Activated CD4-positive, CD25-positive, alpha-beta regulatory T cell treated with anti-CD3 and anti-CD28 coated beads, Interleukin-2, amount 50 U/mL, for 16 hours (primary cell): ENCODE results near the gene IL17C.
"Not testable (repeated sequence)": the region's sequence is repeated elsewhere in the genome, so short reads cannot be mapped to it uniquely, and the experiment has no call there.

Source experiments
- DNase-seq: peaks from one replicate; pipeline ENCODE4 v3.0.0-alpha.2; 2020; ENCODE audit warnings: low read depth, low spot score

The IL17C gene

GRCh38 chr16:88638323-88639230 is at the start of gene IL17C:
Gene IL17C, plus strand, starts transcription at chr16:88638572. Its CDS starts 70 bp downstream, at chr16:88638642.
- no peak for DNase-seq

GRCh38 chr16:88588754-88589153 is 49.6 kb upstream of the IL17C start:
- no peak for DNase-seq

GRCh38 chr16:88589441-88589840 is 48.9 kb upstream of the IL17C start:
- DNase-seq = no peak

GRCh38 chr16:88591577-88592021 is 46.8 kb upstream of the IL17C start:
- DNase-seq = peak; percentile 19

GRCh38 chr16:88593061-88593460 is 45.3 kb upstream of the IL17C start:
- DNase-seq = no peak

- no peak for DNase-seq
Observed at GRCh38 chr16:88593489-88593888, 44.9 kb upstream of the IL17C start.

GRCh38 chr16:88593910-88594309 is 44.5 kb upstream of the IL17C start:
- DNase-seq = no peak

- no peak for DNase-seq
Observed at GRCh38 chr16:88595101-88595500, 43.3 kb upstream of the IL17C start.

- DNase-seq = no peak
Observed at GRCh38 chr16:88595921-88596320, 42.5 kb upstream of the IL17C start.

- DNase-seq = no peak
Observed at GRCh38 chr16:88596483-88596882, 41.9 kb upstream of the IL17C start.

GRCh38 chr16:88597856-88598491 is 40.4 kb upstream of the IL17C start:
- DNase-seq = no peak

- no peak for DNase-seq
Observed at GRCh38 chr16:88599092-88599733, 39.2 kb upstream of the IL17C start.

- no peak for DNase-seq
Observed at GRCh38 chr16:88599825-88600538, 38.4 kb upstream of the IL17C start.

- no peak for DNase-seq
Observed at GRCh38 chr16:88600539-88600896, 37.9 kb upstream of the IL17C start.

- no peak for DNase-seq
Observed at GRCh38 chr16:88601313-88602036, 36.9 kb upstream of the IL17C start.

- DNase-seq = no peak
Observed at GRCh38 chr16:88602091-88602490, 36.3 kb upstream of the IL17C start.

GRCh38 chr16:88605186-88606147 is 32.9 kb upstream of the IL17C start:
- no peak for DNase-seq

GRCh38 chr16:88606148-88606757 is 32.1 kb upstream of the IL17C start:
- DNase-seq = no peak

GRCh38 chr16:88608076-88608475 is 30.3 kb upstream of the IL17C start:
- no peak for DNase-seq

GRCh38 chr16:88609426-88609825 is 28.9 kb upstream of the IL17C start:
- not testable (repeated sequence) for DNase-seq
